ENCODE data around the gene ZSCAN31.

DNA sequence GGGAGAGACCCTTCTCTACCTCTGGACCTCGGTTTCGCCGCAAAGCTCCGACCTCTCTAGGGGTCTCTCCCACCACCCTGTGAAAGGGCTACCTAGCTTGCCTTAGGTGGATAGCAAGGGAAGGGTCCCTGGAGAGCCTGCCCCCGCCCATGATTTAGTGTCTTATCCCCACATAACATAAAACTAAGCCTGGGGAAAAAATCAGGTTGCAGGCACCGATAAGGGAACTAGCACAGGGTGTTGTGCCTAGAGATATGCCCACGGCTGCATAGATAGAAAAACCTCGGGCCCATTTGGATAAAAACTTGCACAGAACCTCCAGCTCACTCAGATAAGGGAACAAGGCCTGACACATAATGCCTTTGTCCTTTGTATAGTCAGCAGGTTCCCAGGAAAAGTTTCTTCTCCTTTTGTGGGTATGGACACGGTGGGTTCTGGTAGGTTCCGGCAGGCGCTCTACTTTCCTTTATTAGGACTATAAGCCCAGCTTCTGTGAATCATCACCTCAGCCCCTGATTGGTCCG, 846 bp downstream of the ZSCAN31 start:
- TF ChIP-seq CTCF (IDR thresholded peaks at IDR 0.05) (no peak), POLR2A (IDR thresholded peaks at IDR 0.05) (no peak)
